RWPE2 (cell line): ENCODE measurements around the gene TENT4B.

Experiments
- ATAC-seq: fragments of 200-7000 bp; cut with Tn5 transposase; 3 replicates; pipeline ENCODE4 v1.9.1; 2021; ENCODE audit warnings: low read depth
- DNase-seq: peaks from one replicate; pipeline ENCODE4 v3.0.0-alpha.2; 2020; ENCODE audit warnings: low spot score
- H3K27ac ChIP-seq: fragments of 450-650 bp; 2 replicates; pipeline ENCODE4 v1.5.1; 2017; ENCODE audit warnings: mild to moderate bottlenecking; ENCODE audit not compliant: poor library complexity, severe bottlenecking
- H3K27me3 ChIP-seq: fragments of 250-450 bp; sonication (Bioruptor Pico); 2 replicates; pipeline ENCODE4 v1.5.1; 2021; ENCODE audit warnings: mild to moderate bottlenecking, moderate library complexity; ENCODE audit not compliant: insufficient read depth, poor library complexity, severe bottlenecking
- H3K36me3 ChIP-seq: fragments of 250-450 bp; sonication (Bioruptor Pico); 2 replicates; pipeline ENCODE4 v1.5.1; 2020; ENCODE audit warnings: low read depth, mild to moderate bottlenecking, moderate library complexity
- H3K4me1 ChIP-seq: fragments of 250-450 bp; sonication (Bioruptor Pico); 2 replicates; pipeline ENCODE4 v1.5.1; 2021; ENCODE audit warnings: mild to moderate bottlenecking, moderate library complexity; ENCODE audit not compliant: insufficient read depth, poor library complexity, severe bottlenecking
- H3K4me3 ChIP-seq: fragments of 250-450 bp; sonication (Bioruptor Pico); 2 replicates; pipeline ENCODE4 v1.5.1; 2021; ENCODE audit warnings: mild to moderate bottlenecking, moderate library complexity; ENCODE audit not compliant: severe bottlenecking
- H3K9me3 ChIP-seq: fragments of 250-450 bp; sonication (Bioruptor Pico); 2 replicates; pipeline ENCODE4 v1.5.1; 2021; ENCODE audit warnings: mild to moderate bottlenecking, moderate library complexity; ENCODE audit not compliant: severe bottlenecking
- TF ChIP-seq, protein P1 (sequence below): fragments of 450-650 bp; IDR thresholded peaks from one replicate; pipeline ENCODE4 v1.5.1; 2017; ENCODE audit warnings: mild to moderate bottlenecking, moderate library complexity; ENCODE audit not compliant: poor library complexity, severe bottlenecking

The TENT4B gene

GRCh38 chr16:50252082-50252611 lies 99.0 kb downstream of the TENT4B start:
- Histone ChIP-seq H3K27ac (no peak overlapping the region), H3K4me1 (no peaks in the 10 kb centered on the region), H3K36me3 (no peaks in the 10 kb centered on the region), H3K27me3 (no peaks in the 10 kb centered on the region), H3K4me3 (no peak overlapping the region), H3K9me3 (no peaks in the 10 kb centered on the region)
- ATAC-seq = no peak; the same call in 2 of the 3 replicates
- TF ChIP-seq, protein P1, sequence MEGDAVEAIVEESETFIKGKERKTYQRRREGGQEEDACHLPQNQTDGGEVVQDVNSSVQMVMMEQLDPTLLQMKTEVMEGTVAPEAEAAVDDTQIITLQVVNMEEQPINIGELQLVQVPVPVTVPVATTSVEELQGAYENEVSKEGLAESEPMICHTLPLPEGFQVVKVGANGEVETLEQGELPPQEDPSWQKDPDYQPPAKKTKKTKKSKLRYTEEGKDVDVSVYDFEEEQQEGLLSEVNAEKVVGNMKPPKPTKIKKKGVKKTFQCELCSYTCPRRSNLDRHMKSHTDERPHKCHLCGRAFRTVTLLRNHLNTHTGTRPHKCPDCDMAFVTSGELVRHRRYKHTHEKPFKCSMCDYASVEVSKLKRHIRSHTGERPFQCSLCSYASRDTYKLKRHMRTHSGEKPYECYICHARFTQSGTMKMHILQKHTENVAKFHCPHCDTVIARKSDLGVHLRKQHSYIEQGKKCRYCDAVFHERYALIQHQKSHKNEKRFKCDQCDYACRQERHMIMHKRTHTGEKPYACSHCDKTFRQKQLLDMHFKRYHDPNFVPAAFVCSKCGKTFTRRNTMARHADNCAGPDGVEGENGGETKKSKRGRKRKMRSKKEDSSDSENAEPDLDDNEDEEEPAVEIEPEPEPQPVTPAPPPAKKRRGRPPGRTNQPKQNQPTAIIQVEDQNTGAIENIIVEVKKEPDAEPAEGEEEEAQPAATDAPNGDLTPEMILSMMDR = no peak
- DNase-seq = no peak

GRCh38 chr16:50252874-50253513 lies 99.9 kb downstream of the TENT4B start:
- TF ChIP-seq, protein P1 = no peak
- Histone ChIP-seq H3K27me3 (no peaks in the 10 kb centered on the region), H3K27ac (no peak overlapping the region), H3K4me1 (no peaks in the 10 kb centered on the region), H3K4me3 (no peak overlapping the region), H3K9me3 (no peaks in the 10 kb centered on the region), H3K36me3 (no peaks in the 10 kb centered on the region)
- ATAC-seq (no peak), DNase-seq (no peak)

GRCh38 chr16:50253514-50253910 lies 100.4 kb downstream of the TENT4B start:
- ATAC-seq = no peak
- TF ChIP-seq, protein P1 = no peak
- Histone ChIP-seq H3K4me3 (no peak overlapping the region), H3K4me1 (no peaks in the 10 kb centered on the region), H3K27ac (no peak overlapping the region), H3K9me3 (no peaks in the 10 kb centered on the region), H3K36me3 (no peaks in the 10 kb centered on the region), H3K27me3 (no peaks in the 10 kb centered on the region)
- no peak for DNase-seq

GRCh38 chr16:50254072-50254471 lies 101.0 kb downstream of the TENT4B start:
- no peak for ATAC-seq
- H3K36me3 ChIP-seq = no peaks in the 10 kb centered on the region
- H3K27me3 ChIP-seq = no peaks in the 10 kb centered on the region
- H3K4me1 ChIP-seq = no peaks in the 10 kb centered on the region
- no peak overlapping the region for H3K27ac ChIP-seq
- TF ChIP-seq, protein P1 = no peak
- DNase-seq = no peak
- H3K9me3 ChIP-seq = no peaks in the 10 kb centered on the region
- no peak overlapping the region for H3K4me3 ChIP-seq

GRCh38 chr16:50255538-50255937 lies 102.4 kb downstream of the TENT4B start:
- H3K4me3 ChIP-seq = no peak overlapping the region
- DNase-seq (no peak), ATAC-seq (no peak)
- TF ChIP-seq, protein P1 = no peak
- H3K4me1 ChIP-seq = no peaks in the 10 kb centered on the region
- H3K27me3 ChIP-seq = no peaks in the 10 kb centered on the region
- H3K36me3 ChIP-seq = no peaks in the 10 kb centered on the region
- H3K9me3 ChIP-seq = no peaks in the 10 kb centered on the region
- H3K27ac ChIP-seq = no peak overlapping the region
